GM18909 (cell line): Measurements from ENCODE around the gene POGZ.
"Not testable (repeated sequence)": the region's sequence is repeated elsewhere in the genome, so short reads cannot be mapped to it uniquely, and the experiment has no call there.

Experiments used
- ATAC-seq: cut with Tn5 transposase; IDR thresholded peaks from one replicate; pipeline ENCODE4 v1.9.1; 2021; ENCODE audit warnings: mild to moderate bottlenecking; ENCODE audit not compliant: unreplicated experiment, poor library complexity

POGZ gene

DNA sequence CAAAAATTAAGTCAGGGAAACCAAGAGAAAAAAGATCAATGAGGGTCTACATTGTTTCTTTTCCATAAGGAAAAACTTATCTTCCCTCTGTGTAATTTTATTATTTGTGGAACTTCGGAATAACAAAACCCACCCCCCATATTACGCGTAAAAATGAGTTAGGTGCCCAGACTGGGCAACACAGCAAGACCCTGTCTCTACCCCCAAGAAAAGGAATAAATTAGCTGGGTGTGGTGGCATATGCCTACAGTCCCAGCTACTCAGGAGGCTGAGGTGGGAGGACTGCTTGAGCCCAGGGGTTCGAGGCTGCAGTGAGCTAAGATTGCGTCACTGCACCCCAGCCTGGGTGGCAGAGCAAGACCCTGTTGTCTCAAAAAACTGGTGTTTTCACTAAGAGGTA, 39.5 kb downstream of the POGZ start:
- ATAC-seq, result no peak

DNA sequence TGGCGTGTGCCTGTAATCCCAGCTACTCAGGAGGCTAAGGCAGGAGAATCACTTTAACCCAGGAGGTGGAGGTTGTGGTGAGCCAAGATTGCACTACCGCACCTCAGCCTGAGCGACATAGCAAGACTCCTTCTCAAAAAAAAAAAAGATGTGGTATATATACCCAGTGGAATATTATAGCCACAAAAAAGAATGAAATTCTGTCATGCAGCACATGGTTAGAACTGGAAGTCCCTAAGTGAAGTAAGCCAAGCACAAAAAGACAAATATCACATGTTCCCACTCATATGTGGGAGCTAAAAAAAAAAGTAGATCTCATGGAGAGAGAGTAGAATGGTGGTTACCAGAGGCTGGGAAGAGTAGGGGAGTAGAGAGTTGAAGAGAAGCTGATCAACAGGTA, 41.2 kb downstream of the POGZ start:
- no peak for ATAC-seq

DNA sequence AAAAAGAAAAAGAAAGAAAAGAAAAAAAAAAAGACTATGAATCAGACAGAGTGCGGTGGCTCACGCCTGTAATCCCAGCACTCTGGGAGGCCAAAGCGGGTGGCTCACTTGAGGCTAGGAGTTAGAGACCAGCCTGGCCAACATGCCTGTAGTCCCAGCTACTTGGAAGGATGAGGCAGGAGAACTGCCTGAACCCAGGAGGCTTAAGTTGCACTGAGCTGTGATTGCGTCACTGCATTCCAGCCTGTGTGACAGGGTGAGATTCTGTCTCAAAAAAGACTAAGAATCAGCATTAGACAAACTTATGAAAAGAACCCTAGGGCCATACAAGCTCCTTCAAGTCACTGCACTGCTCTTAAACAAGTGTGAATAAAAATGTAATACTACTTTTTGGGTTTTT, 43.1 kb downstream of the POGZ start:
- no peak for ATAC-seq

DNA sequence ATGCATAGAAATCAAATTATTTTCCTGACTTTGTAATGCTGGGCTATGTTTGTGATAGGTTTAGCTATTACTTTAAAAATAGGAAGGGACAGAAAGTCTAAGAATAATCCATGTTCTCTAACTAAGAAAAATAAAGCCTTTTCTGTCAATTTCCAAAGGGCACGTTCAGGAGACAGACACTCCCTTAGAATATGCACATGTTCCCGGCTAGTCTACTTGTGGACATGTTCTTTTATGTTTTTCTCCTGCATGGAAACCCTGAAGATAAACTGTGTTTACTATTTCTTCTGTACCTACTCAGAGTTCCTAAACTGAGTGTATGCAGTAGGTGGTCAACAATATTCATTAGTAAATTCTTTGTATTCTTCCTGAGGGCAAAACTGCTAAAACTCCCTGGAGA, 47.4 kb downstream of the POGZ start:
- no peak for ATAC-seq

DNA sequence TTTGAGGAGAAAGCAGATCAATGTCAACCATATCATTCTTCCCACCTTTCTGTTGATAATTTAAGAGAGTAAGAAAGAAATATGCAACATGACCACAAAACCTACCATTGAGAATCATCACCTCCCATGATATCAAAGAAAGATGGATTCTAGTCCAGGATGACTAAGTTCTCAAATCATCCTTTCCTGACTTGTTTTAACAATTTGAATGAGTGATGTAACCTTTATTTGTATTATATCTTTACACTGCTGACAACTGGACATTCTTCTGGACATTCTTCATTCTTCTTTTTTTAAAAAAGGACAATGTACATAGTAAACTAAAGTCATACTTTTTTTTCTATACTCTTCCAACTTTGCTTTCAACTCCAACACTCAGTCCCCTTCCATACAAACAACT, 50.4 kb downstream of the POGZ start:
- no peak for ATAC-seq

DNA sequence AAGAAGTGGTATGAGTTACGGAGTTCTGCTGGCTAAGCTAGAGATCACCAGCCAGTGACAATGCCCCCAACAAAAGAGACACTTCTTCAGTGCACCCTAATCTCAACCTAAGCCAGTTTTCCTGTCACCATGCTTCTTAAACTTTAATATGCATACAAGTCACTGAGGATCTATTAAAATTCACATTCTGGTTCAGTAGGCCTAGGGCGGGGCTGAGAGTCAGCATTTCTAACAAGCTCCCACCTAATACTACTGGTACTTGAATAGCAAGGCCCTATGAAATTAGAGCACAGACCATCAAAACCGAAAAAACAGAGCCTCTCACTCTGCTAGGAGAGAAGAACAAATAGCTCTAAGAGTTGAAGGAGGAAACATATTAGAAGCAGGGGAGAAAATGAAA, 52.0 kb downstream of the POGZ start:
- no peak for ATAC-seq

DNA sequence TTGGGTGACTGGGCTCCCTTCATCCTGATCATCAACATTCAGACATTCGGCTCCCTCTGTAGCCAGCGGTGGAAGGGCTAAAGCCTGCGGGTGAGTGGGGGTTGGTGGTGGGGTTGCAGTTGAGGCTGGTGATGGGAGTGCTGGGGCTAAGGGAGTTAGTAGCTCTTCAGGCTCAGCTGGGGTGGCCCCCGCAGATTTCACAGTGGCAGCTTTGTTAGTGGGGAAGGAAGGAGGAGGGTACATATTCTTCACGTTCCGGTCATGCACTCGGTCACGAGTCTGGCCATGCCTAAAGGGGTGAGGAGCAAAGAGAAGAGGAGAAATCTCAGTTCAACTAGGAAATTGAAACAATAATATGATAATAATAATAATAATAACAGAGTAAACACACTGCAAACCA, 53.1 kb downstream of the POGZ start:
- ATAC-seq, result no peak

DNA sequence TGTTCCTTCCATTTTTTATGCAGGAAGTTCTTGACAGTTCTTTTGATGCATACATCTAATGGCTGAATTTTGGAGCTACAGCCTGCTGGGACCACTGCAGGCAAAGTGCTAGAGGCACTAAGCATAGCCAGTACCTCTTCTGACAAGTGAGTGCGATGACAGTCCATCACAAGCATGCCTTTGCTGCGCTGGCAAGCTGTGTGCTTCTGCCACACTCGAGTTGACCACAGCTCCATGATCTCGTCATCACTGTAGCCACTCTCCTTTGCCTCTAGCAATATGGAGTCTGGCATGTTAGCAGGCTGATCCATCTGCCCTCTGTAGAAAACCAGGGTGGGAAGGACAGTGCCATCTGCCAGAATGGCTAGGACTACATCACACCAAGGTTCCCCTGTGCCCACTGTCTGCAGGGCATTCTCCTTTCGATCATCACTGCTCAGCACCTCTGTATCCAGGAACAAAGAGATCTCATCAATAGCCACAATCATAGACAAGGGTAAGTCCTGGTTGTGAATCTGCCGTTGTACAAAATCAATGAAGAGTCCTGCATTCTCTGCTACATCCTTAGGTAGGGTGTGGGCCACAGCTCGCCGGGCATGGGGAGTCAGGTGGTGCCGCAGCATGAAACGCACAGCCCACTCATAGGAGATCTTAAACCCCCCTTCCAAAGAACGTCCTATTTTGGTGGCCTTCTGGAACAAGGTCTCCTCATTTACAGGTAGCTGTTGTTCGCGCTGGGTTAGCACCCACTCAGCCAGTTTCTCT, 53.9 kb downstream of the POGZ start:
- ATAC-seq, result no peak

DNA sequence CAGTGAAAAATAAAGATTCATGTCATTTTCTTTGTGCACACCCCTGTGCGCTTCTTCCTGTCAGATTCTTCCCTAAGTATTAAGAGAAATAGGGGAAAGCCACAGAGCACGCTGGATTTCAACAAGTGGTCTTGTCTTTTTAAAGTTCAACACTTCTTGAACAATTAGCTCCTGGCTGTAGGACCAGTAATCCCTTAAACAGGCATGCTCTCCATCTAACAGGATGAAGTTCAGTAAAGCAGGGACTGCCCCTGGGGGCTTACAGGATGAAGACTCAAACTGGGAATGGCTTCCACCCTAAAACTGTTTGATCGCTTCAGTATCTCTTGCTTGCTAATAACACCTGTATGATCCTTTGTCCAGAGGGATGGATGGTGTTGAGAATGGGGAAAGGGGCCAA, 55.7 kb downstream of the POGZ start:
- ATAC-seq, result no peak

DNA sequence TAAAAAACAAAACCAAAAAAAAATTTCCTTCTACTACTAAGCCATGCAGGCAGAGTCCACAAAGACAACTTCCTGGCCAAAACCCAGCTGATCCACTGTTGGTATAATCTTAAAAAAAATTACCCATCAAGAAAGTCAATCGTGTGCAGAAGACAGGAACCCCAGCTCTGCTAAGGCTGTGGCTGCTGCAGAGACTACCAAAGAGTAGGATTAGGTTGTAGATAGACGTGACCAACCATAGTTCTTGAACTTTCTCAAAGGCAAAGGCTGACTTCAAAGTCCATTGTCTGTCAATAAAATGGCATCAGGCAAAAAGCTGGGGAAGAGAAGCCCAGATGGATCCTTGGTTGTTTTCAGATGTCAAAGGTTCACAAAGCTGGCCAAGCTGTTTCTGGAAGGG, 56.5 kb downstream of the POGZ start:
- no peak for ATAC-seq

DNA sequence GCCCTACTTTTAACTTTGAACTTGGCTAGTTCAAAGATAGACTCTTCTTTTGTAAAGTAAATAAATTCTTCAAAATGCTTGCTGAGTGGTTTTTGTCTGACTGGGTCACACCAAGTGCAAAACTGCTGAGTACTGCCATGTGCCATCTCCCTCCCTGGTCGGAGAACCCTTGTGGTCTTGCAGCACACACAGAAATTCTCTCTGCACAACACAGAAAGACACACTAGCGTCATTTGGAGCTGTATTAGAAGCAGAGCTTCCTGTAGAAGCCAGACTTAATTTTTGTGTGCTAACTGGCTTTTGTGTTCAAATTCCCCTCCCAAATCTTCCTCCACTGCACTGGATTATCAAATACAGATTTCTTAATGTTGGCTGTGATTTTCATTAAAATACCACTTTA, 57.4 kb downstream of the POGZ start:
- ATAC-seq, result no peak

DNA sequence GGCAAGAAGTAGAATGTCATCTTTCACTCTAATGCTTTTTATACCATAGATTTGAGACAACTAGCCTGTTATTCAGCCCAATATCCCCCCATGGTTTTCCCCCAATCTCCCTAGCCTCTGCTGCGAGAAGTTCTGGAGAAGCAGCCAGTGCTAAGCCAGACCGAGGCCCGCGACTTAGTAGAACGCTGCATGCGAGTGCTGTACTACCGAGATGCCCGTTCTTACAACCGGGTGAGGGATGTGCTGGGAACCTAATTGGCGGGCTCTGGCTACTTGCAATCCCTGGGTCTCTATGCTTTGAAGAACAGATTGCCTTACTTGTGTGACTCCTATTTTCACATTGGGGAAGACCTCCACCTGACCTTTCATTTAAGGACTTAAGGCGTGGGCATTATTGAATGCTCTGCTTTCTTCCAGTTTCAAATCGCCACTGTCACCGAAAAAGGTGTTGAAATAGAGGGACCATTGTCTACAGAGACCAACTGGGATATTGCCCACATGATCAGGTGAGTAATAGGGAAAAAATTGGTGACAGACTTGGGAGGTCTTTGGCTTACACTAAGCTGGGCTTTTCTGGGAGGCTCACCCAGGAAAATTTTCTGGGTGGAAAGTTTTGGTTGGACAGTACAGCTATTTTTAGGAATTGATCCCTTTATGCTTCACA, 58.0 kb downstream of the POGZ start:
- ATAC-seq, result no peak

DNA sequence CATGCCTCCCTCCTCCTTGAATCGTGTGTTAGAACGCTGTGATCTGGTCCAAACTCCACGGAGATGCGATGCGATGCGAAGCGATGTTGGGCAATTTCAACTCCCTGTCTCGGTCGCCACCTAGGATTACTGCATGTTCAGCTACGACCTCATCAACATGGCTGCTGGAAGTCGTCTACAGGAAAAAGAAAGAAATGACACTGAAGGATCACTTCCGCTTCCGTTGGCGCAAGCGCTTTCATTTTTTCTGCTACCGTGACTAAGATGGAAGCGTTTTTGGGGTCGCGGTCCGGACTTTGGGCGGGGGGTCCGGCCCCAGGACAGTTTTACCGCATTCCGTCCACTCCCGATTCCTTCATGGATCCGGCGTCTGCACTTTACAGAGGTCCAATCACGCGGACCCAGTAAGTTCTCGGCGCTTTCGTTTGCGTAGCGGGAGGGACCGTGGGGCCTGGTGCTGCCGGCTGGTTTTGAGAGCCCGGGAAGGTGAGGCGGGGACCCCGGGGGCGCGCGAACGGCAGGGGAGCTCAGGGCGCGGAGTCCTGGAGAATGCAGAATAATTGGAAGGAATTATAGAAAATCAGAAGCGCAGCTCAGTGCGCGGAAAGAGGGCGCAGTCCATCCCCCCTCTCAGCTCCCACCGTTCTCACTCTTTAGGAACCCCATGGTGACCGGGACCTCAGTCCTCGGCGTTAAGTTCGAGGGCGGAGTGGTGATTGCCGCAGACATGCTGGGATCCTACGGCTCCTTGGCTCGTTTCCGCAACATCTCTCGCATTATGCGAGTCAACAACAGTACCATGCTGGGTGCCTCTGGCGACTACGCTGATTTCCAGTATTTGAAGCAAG, 59.7 kb downstream of the POGZ start, which contains the start of gene PSMB4:
Gene PSMB4 (plus strand): TSS at position 250 of the 848 bp plus-strand sequence. CDS start 15 bp downstream, at position 265.
- ATAC-seq, result peak; percentile 77

DNA sequence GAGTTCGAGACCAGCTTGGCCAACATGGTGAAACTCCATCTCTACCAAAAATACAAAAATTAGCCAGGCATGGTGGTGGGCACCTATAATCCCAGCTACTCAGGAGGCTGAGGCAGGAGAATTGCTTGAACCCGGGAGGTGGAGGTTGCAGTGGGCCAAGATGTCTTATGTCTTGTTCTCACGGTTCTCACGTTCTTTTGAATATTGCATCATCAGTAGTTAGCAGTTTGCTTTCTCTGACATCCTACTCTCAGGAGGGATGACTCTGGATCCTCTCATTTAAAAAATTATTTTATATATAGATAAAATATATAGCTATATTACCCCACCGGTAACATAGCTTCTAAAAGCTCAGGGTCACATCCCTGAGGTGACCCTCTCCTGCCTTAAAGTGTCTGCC, 63.0 kb downstream of the POGZ start:
- ATAC-seq, result not testable (repeated sequence)

DNA sequence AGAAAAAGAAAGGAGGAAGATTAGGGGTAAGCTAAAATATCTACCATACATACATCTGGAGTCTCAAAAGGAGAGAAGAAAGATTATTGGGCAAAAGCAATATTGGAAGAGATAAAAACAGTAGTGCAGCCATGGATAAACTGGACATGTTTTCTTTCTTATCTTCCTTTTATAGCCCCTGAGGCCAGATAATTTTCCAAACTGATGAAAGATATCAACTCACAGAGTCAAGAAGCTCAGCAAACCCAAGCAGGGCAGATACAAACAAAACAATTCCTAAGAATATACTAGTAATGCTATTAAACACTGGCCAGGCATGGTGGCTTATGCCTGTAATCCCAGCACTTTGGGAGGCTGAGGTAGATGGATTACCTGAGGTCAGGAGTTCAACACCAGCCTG, 65.7 kb downstream of the POGZ start:
- no peak for ATAC-seq

DNA sequence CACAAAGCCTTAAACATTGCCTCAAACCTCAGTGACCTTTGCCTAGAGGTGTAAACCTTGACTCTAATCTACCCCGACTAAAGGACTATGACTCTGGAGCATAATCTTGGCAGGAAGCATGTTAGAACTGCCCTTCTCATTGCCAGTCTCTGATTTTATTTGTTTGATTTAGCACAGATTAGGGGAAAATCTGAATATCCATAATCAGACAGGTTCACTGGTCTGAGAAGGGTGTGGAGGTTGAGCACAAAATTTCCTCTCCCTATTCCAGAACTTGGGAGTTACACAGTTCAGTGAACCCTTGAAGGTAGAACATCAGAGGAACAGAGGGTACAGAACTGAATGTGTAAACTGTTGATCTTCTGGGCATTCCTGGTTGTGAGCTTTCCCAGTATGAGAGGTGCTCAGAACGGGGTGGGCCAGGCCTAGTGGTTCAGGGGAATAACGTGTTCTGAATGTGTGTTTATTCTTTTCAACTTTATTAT, 68.2 kb downstream of the POGZ start:
- ATAC-seq, result no peak

DNA sequence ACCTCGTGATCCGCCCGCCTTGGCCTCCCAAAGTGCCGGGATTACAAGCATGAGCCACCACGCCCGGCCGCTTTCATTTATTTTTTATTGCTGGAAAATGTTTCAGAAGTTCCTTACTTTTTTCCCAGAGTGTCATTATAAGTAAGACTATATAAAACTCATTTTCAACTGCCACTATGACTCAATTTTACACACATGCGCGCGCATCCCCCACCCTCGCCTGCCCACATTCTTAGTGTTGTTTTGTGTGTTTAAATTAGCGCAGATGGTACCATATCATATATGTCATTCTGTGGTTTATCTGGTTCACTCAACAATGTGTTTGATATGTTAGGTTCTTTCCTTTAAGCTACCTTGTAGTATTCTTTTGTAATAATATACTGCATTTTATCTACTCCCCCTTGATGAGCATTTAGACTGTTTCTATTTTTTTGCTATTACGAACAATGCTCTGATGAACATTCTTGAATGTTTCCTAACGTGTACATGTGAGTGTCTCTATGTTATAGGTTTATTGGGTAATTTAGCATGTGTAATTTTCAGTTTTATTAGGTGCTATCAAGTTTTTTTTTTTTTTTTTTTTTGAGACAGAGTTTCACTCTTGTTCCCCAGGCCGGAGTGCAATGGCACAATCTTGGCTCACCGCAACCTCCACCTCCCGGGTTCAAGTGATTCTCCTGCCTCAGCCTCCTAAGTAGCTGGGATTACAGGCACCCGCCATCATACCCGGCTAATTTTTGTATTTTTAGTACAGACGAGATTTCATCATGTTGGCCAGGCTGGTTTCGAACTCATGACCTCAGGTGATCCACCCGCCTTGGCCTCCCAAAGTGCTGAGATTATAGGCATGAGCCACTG, 68.8 kb downstream of the POGZ start:
- ATAC-seq, result not testable (repeated sequence)

DNA sequence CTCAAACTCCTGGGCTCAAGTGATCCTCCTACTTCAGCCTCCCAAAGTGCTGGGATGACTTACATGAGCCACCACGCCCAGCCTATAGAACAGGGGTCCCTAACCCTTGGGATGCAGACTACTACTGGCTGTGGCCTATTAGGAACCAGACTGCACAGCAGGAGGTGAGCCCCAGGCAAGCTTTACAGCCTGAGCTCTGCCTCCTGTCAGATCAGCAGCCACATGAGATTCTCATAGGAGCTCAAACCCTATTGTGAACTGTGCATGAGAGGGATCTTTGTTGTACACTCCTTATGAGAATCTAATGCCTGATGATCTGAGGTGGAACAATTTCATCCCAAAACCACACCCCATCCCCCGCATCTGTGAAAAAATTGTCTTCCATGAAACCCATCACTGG, 73.3 kb downstream of the POGZ start:
- ATAC-seq, result no peak

DNA sequence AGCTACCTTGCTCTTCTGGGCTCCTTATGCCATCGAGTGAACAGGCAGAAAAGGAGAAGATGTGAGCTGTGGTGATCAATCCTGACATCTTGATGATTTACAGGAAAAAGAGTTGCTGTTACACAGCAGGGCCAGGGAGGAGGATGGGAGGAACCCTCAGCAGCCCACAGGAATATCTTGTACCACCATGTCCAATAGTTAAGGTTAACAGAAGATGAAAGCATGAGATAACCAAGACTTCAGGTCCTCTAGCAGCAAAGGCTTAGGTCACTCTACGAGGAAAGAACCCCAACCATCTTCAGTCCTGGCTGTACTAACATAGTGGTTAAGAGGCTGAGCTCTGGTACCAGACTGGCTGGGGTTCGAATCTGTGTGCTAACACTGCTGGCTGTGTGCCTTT, 74.7 kb downstream of the POGZ start:
- ATAC-seq, result no peak
